ENCODE measurements around the gene SCG2.

GRCh38 chr2:223601018-223601417 lies 1.1 kb downstream of the SCG2 start:
- no peak for TF ChIP-seq CTCF (IDR thresholded peaks at IDR 0.05; ENCODE audit: insufficient read depth, low read depth, low read length)
- no peak for TF ChIP-seq EZH2 (IDR thresholded peaks at IDR 0.05; ENCODE audit: insufficient read depth, low read length)
